GM23338 (cell line): ENCODE results near the gene ARL2. TPM values are rescaled to one million over a fixed set of nuclear protein-coding genes. Genes with fewer than 3 reads are reported as not detected.

Source experiments
- ATAC-seq: fragments of 200-7000 bp; cut with Tn5 transposase; 3 replicates; pipeline ENCODE4 v1.9.1; 2020
- DNase-seq: peaks from one replicate; pipeline ENCODE4 v3.0.0-alpha.2; 2015; ENCODE audit warnings: low spot score
- H2AFZ ChIP-seq: fragments of 200-600 bp; sonication (generic); 2 replicates; pipeline ENCODE4 v1.8.0; 2016; ENCODE audit warnings: antibody characterized with exemption, mild to moderate bottlenecking, moderate library complexity
- H3F3A ChIP-seq: fragments of 200-600 bp; sonication (generic); replicated peaks from 2 replicates; pipeline ENCODE4 v1.8.0; 2017; ENCODE audit warnings: antibody characterized with exemption, mixed run types, low read depth
- H3K27ac ChIP-seq: fragments of 200-600 bp; sonication (generic); 2 replicates; pipeline ENCODE4 v1.6.1; 2016; ENCODE audit warnings: low read depth
- H3K27me3 ChIP-seq: fragments of 200-600 bp; sonication (generic); 2 replicates; pipeline ENCODE4 v1.8.0; 2016; ENCODE audit warnings: mild to moderate bottlenecking, mixed run types, moderate library complexity; ENCODE audit not compliant: insufficient read depth
- H3K36me3 ChIP-seq: fragments of 200-600 bp; sonication (generic); 2 replicates; pipeline ENCODE4 v1.8.0; 2016; ENCODE audit warnings: mild to moderate bottlenecking; ENCODE audit not compliant: insufficient read depth
- H3K4me1 ChIP-seq: fragments of 200-600 bp; sonication (generic); 2 replicates; pipeline ENCODE4 v1.8.0; 2016; ENCODE audit warnings: mild to moderate bottlenecking, moderate library complexity; ENCODE audit not compliant: insufficient read depth
- H3K4me2 ChIP-seq: fragments of 200-600 bp; sonication (generic); 2 replicates; pipeline ENCODE4 v1.7.1; 2017; ENCODE audit warnings: mixed run types
- H3K4me3 ChIP-seq: fragments of 200-600 bp; sonication (generic); 2 replicates; pipeline ENCODE4 v1.6.1; 2016; ENCODE audit warnings: mixed run types
- H3K79me2 ChIP-seq: fragments of 200-600 bp; sonication (generic); replicated peaks from 2 replicates; pipeline ENCODE4 v1.8.0; 2017; ENCODE audit warnings: mild to moderate bottlenecking; ENCODE audit not compliant: insufficient read depth
- H3K9me2 ChIP-seq: fragments of 200-600 bp; sonication (generic); 2 replicates; pipeline ENCODE4 v1.8.0; 2017; ENCODE audit not compliant: insufficient read depth
- H4K20me1 ChIP-seq: fragments of 200-600 bp; sonication (generic); replicated peaks from 2 replicates; pipeline ENCODE4 v1.8.0; 2017; ENCODE audit warnings: mild to moderate bottlenecking; ENCODE audit not compliant: insufficient read depth
- H3K27ac Mint-ChIP-seq: 2 replicates; pipeline ENCODE4 v1.8.0; 2020; ENCODE audit warnings: inconsistent platforms, mild to moderate bottlenecking, moderate library complexity, mixed read lengths
- H3K27me3 Mint-ChIP-seq: 3 replicates; pipeline ENCODE4 v1.8.0; 2022; ENCODE audit warnings: low read depth, mild to moderate bottlenecking, moderate library complexity, mixed read lengths, inconsistent platforms; ENCODE audit not compliant: insufficient read depth, poor library complexity
- H3K36me3 Mint-ChIP-seq: 3 replicates; pipeline ENCODE4 v1.8.0; 2021; ENCODE audit warnings: low read depth, mild to moderate bottlenecking, inconsistent platforms, moderate library complexity, mixed read lengths
- H3K4me1 Mint-ChIP-seq: 3 replicates; pipeline ENCODE4 v1.8.0; 2020; ENCODE audit warnings: mild to moderate bottlenecking, inconsistent platforms, mixed read lengths
- H3K4me3 Mint-ChIP-seq: 3 replicates; pipeline ENCODE4 v1.8.0; 2021; ENCODE audit warnings: moderate library complexity, mild to moderate bottlenecking, inconsistent platforms, mixed read lengths
- H3K9me3 Mint-ChIP-seq: 3 replicates; pipeline ENCODE4 v1.8.0; 2020; ENCODE audit warnings: moderate library complexity, mild to moderate bottlenecking, inconsistent platforms, mixed read lengths
- CREB1 ChIP-seq: fragments of 250-450 bp; sonication (Bioruptor Pico); IDR thresholded peaks from 2 replicates; pipeline ENCODE4 v1.5.0; 2020; ENCODE audit warnings: low read depth, mild to moderate bottlenecking, moderate library complexity
- CTCF ChIP-seq, 2 experiments: fragments of 200-600 bp in 1 of 2; sonication (generic) in 1 of 2; conservative IDR thresholded peaks; 2 replicates each; pipeline versions ENCODE4 v1.5.1 to v1.6.1; 2016 to 2017; ENCODE audit warnings: antibody characterized with exemption in 2 of 2, low read depth in 2 of 2, mild to moderate bottlenecking in 2 of 2, moderate library complexity in 1 of 2
- ETS1 ChIP-seq: IDR thresholded peaks from 2 replicates; pipeline ENCODE4 v1.6.1; 2016; ENCODE audit warnings: antibody characterized with exemption
- EZH2 ChIP-seq: fragments of 200-600 bp; sonication (generic); IDR thresholded peaks from one replicate; pipeline ENCODE4 v1.8.0; 2017; ENCODE audit warnings: antibody characterized with exemption, mild to moderate bottlenecking, low read depth; ENCODE audit not compliant: unreplicated experiment
- EZH2phosphoT487 ChIP-seq: fragments of 200-600 bp; sonication (generic); IDR thresholded peaks from one replicate; pipeline ENCODE4 v1.8.1; 2018; ENCODE audit warnings: antibody characterized with exemption; ENCODE audit not compliant: unreplicated experiment
- JUNB ChIP-seq: IDR thresholded peaks from one replicate; pipeline ENCODE4 v1.6.1; 2016; ENCODE audit warnings: antibody characterized with exemption; ENCODE audit not compliant: unreplicated experiment
- NANOG ChIP-seq: IDR thresholded peaks from 2 replicates; pipeline ENCODE4 v1.6.1; 2016; ENCODE audit warnings: antibody characterized with exemption, borderline replicate concordance
- POLR2AphosphoS5 ChIP-seq: IDR thresholded peaks from 2 replicates; pipeline ENCODE4 v1.6.1; 2016; ENCODE audit warnings: antibody characterized with exemption, low read depth
- REST ChIP-seq: IDR thresholded peaks from one replicate; pipeline ENCODE4 v1.6.1; 2018; ENCODE audit warnings: antibody characterized with exemption; ENCODE audit not compliant: unreplicated experiment
- STAT1 ChIP-seq: IDR thresholded peaks from one replicate; pipeline ENCODE4 v1.6.1; 2016; ENCODE audit warnings: antibody characterized with exemption; ENCODE audit not compliant: unreplicated experiment
- ZNF462 ChIP-seq: fragments of 250-450 bp; sonication (Bioruptor Pico); IDR thresholded peaks from 2 replicates; pipeline ENCODE4 v1.5.0; 2020; ENCODE audit warnings: mild to moderate bottlenecking, moderate library complexity
- polyA plus RNA-seq: library from polyadenylated mRNA; unstranded; fragments of >200 nt; fragmentation: Nextera tagmentation; extraction: Ambion mirVana; gene quantifications from 2 replicates; pipeline ENCODE4 v1.2.1, GENCODE V29; 2016
- total RNA-seq: library from RNA; depleted of rRNA; stranded (reverse); fragments of >200 nt; shearing (Covaris generic); gene quantifications from 2 replicates; pipeline ENCODE4 v1.2.3, GENCODE V29; 2014

The ARL2 gene
- total and polyA plus RNA-seq, 2 experiments from 2014 or later, result 193 to 236 TPM

- TF ChIP-seq ZNF462 (CRISPR knock-in tag) (no peak), JUNB (no peak), EZH2phosphoT487 (no peak), EZH2 (no peak)
These were observed 19.6 kb upstream of the ARL2 start (continued) for GRCh38 chr11:64994318-64994717.

GRCh38 chr11:64996327-64996709 lies 17.6 kb upstream of the ARL2 start:
- Mint-ChIP-seq H3K27me3 (peaks cover 10% of the 10 kb centered on the region), H3K9me3 (no peaks in the 10 kb centered on the region), H3K4me3 (peak overlapping the region; percentile 54), H3K4me1 (peaks cover 14% of the 10 kb centered on the region), H3K27ac (peak overlapping the region; percentile 86), H3K36me3 (no peaks in the 10 kb centered on the region)
- 0 out of 2 replicates have a peak overlapping the region, but pooled peaks have one; percentile 26 for H3K27ac ChIP-seq
- peak overlapping the region; percentile 26; the same call in 1 of the 2 replicates for H3K4me3 ChIP-seq
- no peaks in the 10 kb centered on the region for H3K27me3 ChIP-seq
- no peaks in the 10 kb centered on the region for H3F3A ChIP-seq
- H3K4me2 ChIP-seq, result peak overlapping the region; percentile 61
- H2AFZ ChIP-seq, result peak overlapping the region; percentile 95
- no peaks in the 10 kb centered on the region for H3K9me2 ChIP-seq
- peaks cover 11% of the 10 kb centered on the region for H3K4me1 ChIP-seq
- ATAC-seq (no peak), DNase-seq (no peak)
- no peaks in the 10 kb centered on the region for H3K36me3 ChIP-seq
- no peaks in the 10 kb centered on the region for H4K20me1 ChIP-seq
- no peaks in the 10 kb centered on the region for H3K79me2 ChIP-seq
- TF ChIP-seq STAT1 (no peak), CTCF (conservative IDR thresholded peaks at IDR 0.05; ENCODE audit: low read depth in 2 of 2) (no peak), POLR2AphosphoS5 (no peak), NANOG (no peak), REST (no peak), JUNB (no peak), CREB1 (CRISPR knock-in tag) (no peak), ETS1 (no peak), EZH2 (no peak)
